Right kidney (tissue), 1 donor: ENCODE measurements around the gene ARL14EPL.
A peak's percentile ranks its signal among the peaks of the same experiment; 100 is the strongest.
"Not testable (repeated sequence)": the region's sequence is repeated elsewhere in the genome, so short reads cannot be mapped to it uniquely, and the experiment has no call there.

Experiments used
- DNase-seq: peaks from one replicate; pipeline ENCODE4 v3.0.0-alpha.2; 2016

ARL14EPL gene

DNA sequence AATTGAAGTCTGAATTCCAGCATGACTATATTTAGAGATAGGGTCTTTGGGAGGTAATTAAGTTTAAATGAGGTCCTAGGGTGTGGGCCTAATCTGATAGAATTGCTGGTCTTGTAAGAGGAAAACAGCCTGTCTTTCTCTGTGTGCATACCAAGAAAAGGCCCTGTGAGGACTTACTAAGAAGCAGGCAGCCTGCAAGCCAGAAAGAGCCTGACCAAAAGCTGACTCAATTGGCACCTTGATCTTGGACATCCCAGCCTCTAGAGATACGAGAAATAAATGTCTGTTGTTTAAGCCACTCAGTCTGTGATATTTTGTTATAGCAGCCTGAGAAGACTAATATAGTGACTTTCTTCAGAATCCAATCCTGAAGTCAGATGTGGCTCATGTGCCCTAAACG, 14.6 kb downstream of the ARL14EPL start:
- DNase-seq = no peak

GRCh38 chr5:116058346-116058936, 26.2 kb downstream of the ARL14EPL start:
- DNase-seq = no peak

- no peak for DNase-seq
Measured at GRCh38 chr5:116062352-116062751, 30.1 kb downstream of the ARL14EPL start.

DNA sequence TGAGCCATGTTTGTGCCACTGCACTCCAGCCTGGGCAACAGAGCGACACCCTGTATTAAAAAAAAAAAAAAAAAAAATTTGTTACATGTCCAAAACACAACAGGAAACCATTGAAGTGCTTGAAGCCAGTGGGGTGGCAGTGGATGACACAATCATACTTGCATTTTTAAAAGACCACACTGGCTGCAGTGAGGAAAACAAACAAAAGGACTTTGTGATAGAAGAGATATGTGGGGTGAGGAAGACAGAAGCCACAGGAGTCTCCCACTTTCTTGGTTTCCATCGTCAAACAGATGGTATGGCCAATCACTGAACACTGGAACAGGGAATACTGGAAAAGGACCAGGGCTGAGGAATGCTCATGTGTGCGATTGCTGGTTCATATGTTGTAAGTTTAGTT, 31.7 kb downstream of the ARL14EPL start:
- no peak for DNase-seq

DNA sequence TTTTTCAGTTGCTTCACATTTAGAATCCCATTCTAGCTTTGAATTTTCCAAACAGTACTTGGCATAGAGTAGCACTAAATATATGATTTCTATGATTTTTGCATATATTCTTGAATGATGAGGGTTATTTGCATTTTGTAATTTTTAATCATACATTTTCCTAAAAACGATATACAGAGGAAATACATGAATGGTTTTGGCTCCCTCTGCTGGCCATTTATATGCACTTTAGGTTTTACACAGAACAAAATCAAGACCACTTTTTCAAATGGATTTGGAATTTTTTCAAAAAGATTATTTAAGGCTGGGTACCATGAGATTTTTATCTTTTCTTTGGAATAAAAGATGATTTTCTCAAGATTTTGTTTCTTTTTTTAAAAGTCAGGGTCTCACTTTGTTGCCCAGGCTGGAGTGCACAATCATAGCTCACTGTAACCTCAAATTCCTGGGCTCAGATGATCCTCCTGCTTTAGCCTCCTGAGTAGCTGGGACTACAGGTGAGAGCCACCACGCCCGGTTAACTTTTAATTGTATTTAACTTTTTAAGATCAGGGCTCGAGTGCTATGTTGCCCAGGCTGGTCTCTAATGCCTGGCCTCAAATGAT, 35.9 kb downstream of the ARL14EPL start:
- peak; percentile 14 for DNase-seq

DNA sequence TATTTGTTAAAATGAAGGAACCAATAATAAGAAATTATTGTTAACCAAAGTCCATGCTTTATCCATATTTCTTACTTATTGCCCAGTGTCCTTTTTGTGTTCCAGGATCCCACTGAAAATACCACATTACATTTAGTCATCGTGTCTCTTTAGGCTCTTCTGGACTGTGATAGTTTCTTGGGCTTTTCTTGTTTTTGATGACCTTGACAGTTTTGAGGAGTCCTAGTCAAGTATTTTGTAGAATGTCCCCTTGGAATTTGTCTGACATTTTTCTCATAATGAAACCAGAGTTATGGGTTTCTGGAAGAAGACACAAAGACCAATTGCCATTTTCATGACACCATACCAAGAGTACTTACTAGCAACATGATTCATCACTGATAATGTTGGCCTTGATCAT, 38.9 kb downstream of the ARL14EPL start:
- DNase-seq = no peak

DNA sequence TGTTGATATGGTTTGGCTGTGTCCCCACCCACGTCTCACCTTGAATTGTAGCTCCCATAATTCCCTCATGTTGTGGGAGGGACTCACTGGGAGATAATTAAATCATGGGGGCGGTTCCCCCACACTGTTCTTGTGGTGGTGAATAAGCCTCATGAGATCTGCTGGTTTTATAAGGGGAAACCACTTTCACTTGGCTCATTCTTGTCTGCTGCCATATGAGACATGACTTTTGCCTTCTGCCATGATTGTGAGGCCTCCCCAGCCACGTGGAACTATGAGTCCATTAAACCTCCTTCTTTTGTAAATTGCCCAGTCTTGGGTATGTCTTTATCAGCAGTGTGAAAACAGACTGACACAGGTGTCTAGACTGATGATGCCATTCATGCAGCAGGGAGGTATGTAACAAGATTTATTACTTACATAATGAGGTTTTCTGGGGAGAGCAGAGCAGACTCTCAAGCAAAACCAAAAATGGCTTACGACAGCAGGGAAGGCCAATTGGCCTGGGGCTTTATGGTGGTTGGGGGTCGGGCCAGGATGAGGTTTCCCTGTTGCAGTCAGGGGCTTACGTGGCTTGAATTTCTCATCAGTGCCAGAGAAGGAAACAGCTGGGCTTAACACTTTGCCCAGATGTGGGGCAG, 43.0 kb downstream of the ARL14EPL start:
- DNase-seq = no peak

- DNase-seq = no peak
Measured at GRCh38 chr5:116076496-116076895, 44.2 kb downstream of the ARL14EPL start.

DNA sequence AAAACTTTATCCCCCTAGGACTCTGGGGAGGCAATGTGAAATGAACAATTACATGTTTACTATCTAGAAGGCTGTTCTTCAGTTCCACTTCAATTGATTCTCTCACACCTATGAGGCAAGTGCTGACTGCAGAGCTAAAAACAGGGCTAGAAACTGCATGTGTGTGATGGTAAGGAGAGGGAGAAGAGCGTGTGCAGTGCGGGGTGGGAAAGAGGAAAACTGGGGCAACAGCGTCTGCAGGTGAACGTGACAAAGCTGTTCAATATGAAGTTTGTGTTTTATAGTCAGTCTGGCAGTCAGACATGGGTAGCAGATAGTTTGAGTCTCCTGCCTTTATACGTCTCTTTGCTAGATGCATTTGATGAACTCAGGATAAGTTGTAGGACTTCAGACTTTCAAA, 45.9 kb downstream of the ARL14EPL start:
- DNase-seq = no peak

- peak; percentile 54 for DNase-seq
Measured at GRCh38 chr5:116084287-116084691, 52.0 kb downstream of the ARL14EPL start.

- DNase-seq = peak; percentile 95
Measured at GRCh38 chr5:116084871-116085715, 52.8 kb downstream of the ARL14EPL start, which contains the start of gene COMMD10. Gene COMMD10 (plus strand): TSS chr5:116085025.

GRCh38 chr5:116086309-116086708, 54.0 kb downstream of the ARL14EPL start:
- DNase-seq = not testable (repeated sequence)

- DNase-seq = no peak
Measured at GRCh38 chr5:116088062-116088461, 55.8 kb downstream of the ARL14EPL start.

GRCh38 chr5:116090302-116090701, 58.0 kb downstream of the ARL14EPL start:
- DNase-seq = no peak

DNA sequence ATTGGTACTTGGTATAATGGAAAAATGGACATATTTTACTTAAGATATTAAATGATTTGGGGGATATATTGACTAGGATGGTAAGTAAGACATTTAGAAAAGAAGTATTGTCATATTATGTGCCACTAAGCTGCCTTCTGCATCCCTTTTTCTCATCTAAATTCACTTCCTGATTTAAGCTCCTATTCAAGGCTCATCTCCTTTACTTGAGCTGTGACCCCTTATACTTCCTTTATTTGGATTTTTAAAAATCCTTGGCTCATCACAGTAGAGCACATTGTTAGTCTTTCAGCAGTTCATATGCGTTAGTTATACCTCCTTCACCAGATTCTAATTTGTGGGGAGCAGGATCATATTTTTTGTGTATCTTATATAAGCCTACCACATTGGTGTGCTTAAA, 59.1 kb downstream of the ARL14EPL start:
- no peak for DNase-seq

- DNase-seq = no peak
Measured at GRCh38 chr5:116097301-116097700, 65.0 kb downstream of the ARL14EPL start.

- DNase-seq = no peak
Measured at GRCh38 chr5:116098998-116099397, 66.7 kb downstream of the ARL14EPL start.

- DNase-seq = not testable (repeated sequence)
Measured at GRCh38 chr5:116104941-116105340, 72.7 kb downstream of the ARL14EPL start.
